ENCODE results near the gene METTL22. TPM values are rescaled to one million over a fixed set of nuclear protein-coding genes. Genes with fewer than 3 reads are reported as not detected.

The METTL22 gene
- polyA plus RNA-seq, 1 experiment: 39.7 TPM

- POLR2A ChIA-PET: no interaction called here
These were observed 8.9 kb downstream of the METTL22 start for GRCh38 chr16:8630255-8630953.

GRCh38 chr16:8631373-8631772, 9.9 kb downstream of the METTL22 start:
- no peak overlapping the region for H3K27ac ChIP-seq (ENCODE audit: low read depth, low read length)
- no peak for TF ChIP-seq CTCF (IDR thresholded peaks at IDR 0.05; ENCODE audit: low read depth, low read length)
- CTCF ChIA-PET: no interaction called here
- no peak overlapping the region for H3K4me3 ChIP-seq (ENCODE audit: low read depth, low read length)
- DNase-seq (ENCODE audit: low read depth, low spot score): no peak
- no peaks in the 10 kb centered on the region for H3K9me3 ChIP-seq (ENCODE audit: control insufficient read depth, insufficient read depth, low read length)
- H3K27me3 ChIP-seq (ENCODE audit: control insufficient read depth, insufficient read depth, low read length): no peaks in the 10 kb centered on the region
- POLR2A ChIA-PET: no interaction called here

More at GRCh38 chr16:8630255-8630953, 8.9 kb downstream of the METTL22 start:
- H3K4me3 ChIP-seq (ENCODE audit: low read depth, low read length): no peak overlapping the region
- no peak overlapping the region for H3K27ac ChIP-seq (ENCODE audit: low read depth, low read length)
- H3K9me3 ChIP-seq (ENCODE audit: control insufficient read depth, insufficient read depth, low read length): no peaks in the 10 kb centered on the region
- H3K27me3 ChIP-seq (ENCODE audit: control insufficient read depth, insufficient read depth, low read length): no peaks in the 10 kb centered on the region
- TF ChIP-seq CTCF (IDR thresholded peaks at IDR 0.05; ENCODE audit: low read depth, low read length): no peak
- CTCF ChIA-PET: interaction anchor here (0.8 to 1.1 kb wide), 2 partner anchors 31 to 63 kb away, joined by 4 read pairs; no protein-coding TSS in a partner anchor
- no peak for DNase-seq (ENCODE audit: low read depth, low spot score)

- no peak for TF ChIP-seq CTCF (IDR thresholded peaks at IDR 0.05; ENCODE audit: low read depth, low read length)
- Histone ChIP-seq H3K27ac (ENCODE audit: low read depth, low read length) (no peak overlapping the region), H3K9me3 (ENCODE audit: control insufficient read depth, insufficient read depth, low read length) (no peaks in the 10 kb centered on the region), H3K27me3 (ENCODE audit: control insufficient read depth, insufficient read depth, low read length) (no peaks in the 10 kb centered on the region), H3K4me3 (ENCODE audit: low read depth, low read length) (no peak overlapping the region)
- no peak for DNase-seq (ENCODE audit: low read depth, low spot score)
- CTCF ChIA-PET: no interaction called here
- POLR2A ChIA-PET: no interaction called here
These were observed 10.4 kb downstream of the METTL22 start for GRCh38 chr16:8631818-8632465.

- H3K4me3 ChIP-seq (ENCODE audit: low read depth, low read length): no peak overlapping the region
- CTCF ChIA-PET: interaction anchor here (0.5 kb wide), 1 partner anchor 66 kb away, joined by 3 read pairs; no protein-coding TSS in a partner anchor
- no peaks in the 10 kb centered on the region for H3K27me3 ChIP-seq (ENCODE audit: control insufficient read depth, insufficient read depth, low read length)
- POLR2A ChIA-PET: no interaction called here
- no peaks in the 10 kb centered on the region for H3K9me3 ChIP-seq (ENCODE audit: control insufficient read depth, insufficient read depth, low read length)
- DNase-seq (ENCODE audit: low read depth, low spot score): no peak
- no peak for TF ChIP-seq CTCF (IDR thresholded peaks at IDR 0.05; ENCODE audit: low read depth, low read length)
- H3K27ac ChIP-seq (ENCODE audit: low read depth, low read length): no peak overlapping the region
These were observed 11.2 kb downstream of the METTL22 start for GRCh38 chr16:8632675-8633182.

All from AG04450 (cell line).